ENCODE data around the gene OSBPL6.

DNA sequence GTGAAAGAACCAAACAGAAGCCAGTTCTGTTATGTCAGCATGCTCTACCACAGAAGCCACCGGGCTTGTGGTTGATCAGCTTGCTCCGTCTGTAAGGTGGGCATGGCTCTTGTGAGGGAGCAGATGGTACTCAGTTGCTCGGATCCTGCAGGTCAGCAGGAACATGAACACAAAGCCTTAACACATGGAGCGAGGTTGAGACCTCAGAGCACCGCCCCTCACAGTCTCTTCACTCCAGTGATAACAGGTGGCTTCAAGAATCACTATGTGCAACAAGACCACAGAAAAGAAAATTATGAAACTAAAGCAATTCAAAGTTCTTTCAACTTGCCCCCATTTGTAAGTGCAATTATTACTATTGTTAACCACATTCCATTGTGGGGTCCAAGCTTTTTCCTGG is 72.1 kb downstream of the OSBPL6 start:
- TF ChIP-seq, protein P1, sequence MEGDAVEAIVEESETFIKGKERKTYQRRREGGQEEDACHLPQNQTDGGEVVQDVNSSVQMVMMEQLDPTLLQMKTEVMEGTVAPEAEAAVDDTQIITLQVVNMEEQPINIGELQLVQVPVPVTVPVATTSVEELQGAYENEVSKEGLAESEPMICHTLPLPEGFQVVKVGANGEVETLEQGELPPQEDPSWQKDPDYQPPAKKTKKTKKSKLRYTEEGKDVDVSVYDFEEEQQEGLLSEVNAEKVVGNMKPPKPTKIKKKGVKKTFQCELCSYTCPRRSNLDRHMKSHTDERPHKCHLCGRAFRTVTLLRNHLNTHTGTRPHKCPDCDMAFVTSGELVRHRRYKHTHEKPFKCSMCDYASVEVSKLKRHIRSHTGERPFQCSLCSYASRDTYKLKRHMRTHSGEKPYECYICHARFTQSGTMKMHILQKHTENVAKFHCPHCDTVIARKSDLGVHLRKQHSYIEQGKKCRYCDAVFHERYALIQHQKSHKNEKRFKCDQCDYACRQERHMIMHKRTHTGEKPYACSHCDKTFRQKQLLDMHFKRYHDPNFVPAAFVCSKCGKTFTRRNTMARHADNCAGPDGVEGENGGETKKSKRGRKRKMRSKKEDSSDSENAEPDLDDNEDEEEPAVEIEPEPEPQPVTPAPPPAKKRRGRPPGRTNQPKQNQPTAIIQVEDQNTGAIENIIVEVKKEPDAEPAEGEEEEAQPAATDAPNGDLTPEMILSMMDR (IDR thresholded peaks at IDR 0.05): no peak
- TF ChIP-seq POLR2AphosphoS5 (IDR thresholded peaks at IDR 0.05; ENCODE audit: low read depth, low read length) (no peak), SIN3A (IDR thresholded peaks at IDR 0.05; ENCODE audit: borderline replicate concordance, insufficient read depth, low read depth, low read length) (no peak), TCF7L2 (IDR thresholded peaks at IDR 0.05; ENCODE audit: low read depth, low read length) (no peak)
- TF ChIP-seq, protein P2, sequence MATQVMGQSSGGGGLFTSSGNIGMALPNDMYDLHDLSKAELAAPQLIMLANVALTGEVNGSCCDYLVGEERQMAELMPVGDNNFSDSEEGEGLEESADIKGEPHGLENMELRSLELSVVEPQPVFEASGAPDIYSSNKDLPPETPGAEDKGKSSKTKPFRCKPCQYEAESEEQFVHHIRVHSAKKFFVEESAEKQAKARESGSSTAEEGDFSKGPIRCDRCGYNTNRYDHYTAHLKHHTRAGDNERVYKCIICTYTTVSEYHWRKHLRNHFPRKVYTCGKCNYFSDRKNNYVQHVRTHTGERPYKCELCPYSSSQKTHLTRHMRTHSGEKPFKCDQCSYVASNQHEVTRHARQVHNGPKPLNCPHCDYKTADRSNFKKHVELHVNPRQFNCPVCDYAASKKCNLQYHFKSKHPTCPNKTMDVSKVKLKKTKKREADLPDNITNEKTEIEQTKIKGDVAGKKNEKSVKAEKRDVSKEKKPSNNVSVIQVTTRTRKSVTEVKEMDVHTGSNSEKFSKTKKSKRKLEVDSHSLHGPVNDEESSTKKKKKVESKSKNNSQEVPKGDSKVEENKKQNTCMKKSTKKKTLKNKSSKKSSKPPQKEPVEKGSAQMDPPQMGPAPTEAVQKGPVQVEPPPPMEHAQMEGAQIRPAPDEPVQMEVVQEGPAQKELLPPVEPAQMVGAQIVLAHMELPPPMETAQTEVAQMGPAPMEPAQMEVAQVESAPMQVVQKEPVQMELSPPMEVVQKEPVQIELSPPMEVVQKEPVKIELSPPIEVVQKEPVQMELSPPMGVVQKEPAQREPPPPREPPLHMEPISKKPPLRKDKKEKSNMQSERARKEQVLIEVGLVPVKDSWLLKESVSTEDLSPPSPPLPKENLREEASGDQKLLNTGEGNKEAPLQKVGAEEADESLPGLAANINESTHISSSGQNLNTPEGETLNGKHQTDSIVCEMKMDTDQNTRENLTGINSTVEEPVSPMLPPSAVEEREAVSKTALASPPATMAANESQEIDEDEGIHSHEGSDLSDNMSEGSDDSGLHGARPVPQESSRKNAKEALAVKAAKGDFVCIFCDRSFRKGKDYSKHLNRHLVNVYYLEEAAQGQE (IDR thresholded peaks at IDR 0.05; ENCODE audit: insufficient read depth in 1 of 2, low read depth in 2 of 2, low read length in 1 of 2): no peak

All from Panc1 (cell line).